Measurements from ENCODE around the gene FAM170B. TPM values are rescaled to one million over a fixed set of nuclear protein-coding genes. Genes with fewer than 3 reads are reported as not detected.

Gene FAM170B
- total RNA-seq, 2 donors from 2014 or later = not detected

- Mint-ChIP-seq H3K27ac (no peak overlapping the region), H3K9me3 (no peaks in the 10 kb centered on the region), H3K27me3 (ENCODE audit: insufficient read depth) (no peaks in the 10 kb centered on the region), H3K36me3 (ENCODE audit: low read depth) (no peaks in the 10 kb centered on the region), H3K4me3 (no peak overlapping the region), H3K4me1 (peaks cover 4% of the 10 kb centered on the region)
- no peaks in the 10 kb centered on the region for H3K27me3 ChIP-seq (ENCODE audit: control insufficient read depth, insufficient read depth, low read length, poor library complexity, severe bottlenecking)
- no peak for TF ChIP-seq CTCF (conservative IDR thresholded peaks at IDR 0.05)
- no peaks in the 10 kb centered on the region for H3K4me1 ChIP-seq (ENCODE audit: control insufficient read depth, insufficient read depth, low read length)
- H3K4me3 ChIP-seq (ENCODE audit: low read length) = no peak overlapping the region
- H3K36me3 ChIP-seq (ENCODE audit: control insufficient read depth, insufficient read depth, low read length) = no peaks in the 10 kb centered on the region
- DNase-seq = no peak
- no peak overlapping the region for H3K9ac ChIP-seq (ENCODE audit: extremely low read depth, low read length, poor library complexity, severe bottlenecking)
- 79 to 83% methylated on average over 2 to 10 of the region's 10 CpGs for WGBS, 2 experiments (ENCODE audit: insufficient coverage in 1 of 2, insufficient read length in 1 of 2)
- H3K27ac ChIP-seq (ENCODE audit: low read depth, low read length) = no peak overlapping the region
- H3K9me3 ChIP-seq (ENCODE audit: control insufficient read depth, low read length) = no peaks in the 10 kb centered on the region
These were observed 46.0 kb upstream of the FAM170B start for GRCh38 chr10:49179699-49180443.

- TF ChIP-seq CTCF (conservative IDR thresholded peaks at IDR 0.05) = no peak
- Histone ChIP-seq H3K4me3 (ENCODE audit: low read length) (no peak overlapping the region), H3K27me3 (ENCODE audit: control insufficient read depth, insufficient read depth, low read length, poor library complexity, severe bottlenecking) (no peaks in the 10 kb centered on the region), H3K9ac (ENCODE audit: extremely low read depth, low read length, poor library complexity, severe bottlenecking) (no peak overlapping the region), H3K9me3 (ENCODE audit: control insufficient read depth, low read length) (no peaks in the 10 kb centered on the region), H3K27ac (ENCODE audit: low read depth, low read length) (no peak overlapping the region), H3K4me1 (ENCODE audit: control insufficient read depth, insufficient read depth, low read length) (no peaks in the 10 kb centered on the region), H3K36me3 (ENCODE audit: control insufficient read depth, insufficient read depth, low read length) (no peaks in the 10 kb centered on the region)
- Mint-ChIP-seq H3K4me1 (peaks cover 10% of the 10 kb centered on the region), H3K36me3 (ENCODE audit: low read depth) (no peaks in the 10 kb centered on the region), H3K27me3 (ENCODE audit: insufficient read depth) (no peaks in the 10 kb centered on the region), H3K27ac (no peak overlapping the region), H3K4me3 (no peak overlapping the region), H3K9me3 (no peaks in the 10 kb centered on the region)
- 87 to 100% methylated on average over 3 to 6 of the region's 6 CpGs for WGBS, 2 experiments (ENCODE audit: insufficient coverage in 1 of 2, insufficient read length in 1 of 2)
- DNase-seq = no peak
These were observed 45.0 kb upstream of the FAM170B start for GRCh38 chr10:49178489-49179471.

GRCh38 chr10:49177391-49178355, 43.9 kb upstream of the FAM170B start:
- Histone ChIP-seq H3K9ac (ENCODE audit: extremely low read depth, low read length, poor library complexity, severe bottlenecking) (no peak overlapping the region), H3K27ac (ENCODE audit: low read depth, low read length) (no peak overlapping the region), H3K4me3 (ENCODE audit: low read length) (no peak overlapping the region), H3K9me3 (ENCODE audit: control insufficient read depth, low read length) (no peaks in the 10 kb centered on the region), H3K4me1 (ENCODE audit: control insufficient read depth, insufficient read depth, low read length) (no peaks in the 10 kb centered on the region), H3K36me3 (ENCODE audit: control insufficient read depth, insufficient read depth, low read length) (no peaks in the 10 kb centered on the region), H3K27me3 (ENCODE audit: control insufficient read depth, insufficient read depth, low read length, poor library complexity, severe bottlenecking) (no peaks in the 10 kb centered on the region)
- H3K9me3 Mint-ChIP-seq = no peaks in the 10 kb centered on the region
- WGBS, 2 experiments (ENCODE audit: insufficient coverage in 1 of 2, insufficient read length in 1 of 2) = 81 to 91% methylated on average over 4 to 9 of the region's 9 CpGs
- H3K4me1 Mint-ChIP-seq = peaks cover 20% of the 10 kb centered on the region
- TF ChIP-seq CTCF (conservative IDR thresholded peaks at IDR 0.05) = no peak
- no peak overlapping the region for H3K4me3 Mint-ChIP-seq
- no peak for DNase-seq
- no peaks in the 10 kb centered on the region for H3K27me3 Mint-ChIP-seq (ENCODE audit: insufficient read depth)
- no peaks in the 10 kb centered on the region for H3K36me3 Mint-ChIP-seq (ENCODE audit: low read depth)
- no peak overlapping the region for H3K27ac Mint-ChIP-seq
